ENCODE data around the gene SEC14L1.

- TF ChIP-seq POLR2A (IDR thresholded peaks at IDR 0.05) (no peak), CTCF (IDR thresholded peaks at IDR 0.05) (no peak)
Measured at GRCh38 chr17:77174928-77175661, 34.3 kb downstream of the SEC14L1 start.
